ENCODE results near the gene FAM114A2.

GRCh38 chr5:154059039-154059430 lies 20.3 kb upstream of the FAM114A2 start:
- TF ChIP-seq CTCF (IDR thresholded peaks at IDR 0.05) = no peak
- no peak for TF ChIP-seq POLR2A (IDR thresholded peaks at IDR 0.05)
